H9 (cell line): ENCODE results near the gene RMC1. TPM values are rescaled to one million over a fixed set of nuclear protein-coding genes. Genes with fewer than 3 reads are reported as not detected.

Experiments used
- DNase-seq: peaks from one replicate; pipeline ENCODE4 v3.0.0-alpha.2; 2017
- H2AFZ ChIP-seq: one replicate; pipeline ENCODE4 v1.6.1; 2013; ENCODE audit warnings: mild to moderate bottlenecking, low read length, control low read depth, moderate library complexity
- H2AK5ac ChIP-seq: 2 replicates; pipeline ENCODE4 v1.6.1; 2013; ENCODE audit warnings: low read length, control low read depth, mixed read lengths; ENCODE audit not compliant: insufficient read length
- H2BK120ac ChIP-seq: one replicate; pipeline ENCODE4 v1.6.1; 2013; ENCODE audit warnings: low read depth, mild to moderate bottlenecking, low read length, control low read depth, inconsistent platforms; ENCODE audit not compliant: poor library complexity, severe bottlenecking
- H2BK12ac ChIP-seq: 2 replicates; pipeline ENCODE4 v1.6.1; 2013; ENCODE audit warnings: low read length, control low read depth, mixed read lengths, low read depth; ENCODE audit not compliant: insufficient read length
- H2BK15ac ChIP-seq: 2 replicates; pipeline ENCODE4 v1.6.1; 2013; ENCODE audit warnings: low read depth, low read length, control low read depth
- H2BK20ac ChIP-seq: one replicate; pipeline ENCODE4 v1.6.1; 2013; ENCODE audit warnings: low read depth, mild to moderate bottlenecking, low read length, control low read depth, inconsistent platforms; ENCODE audit not compliant: poor library complexity, severe bottlenecking
- H2BK5ac ChIP-seq: 2 replicates; pipeline ENCODE4 v1.6.1; 2013; ENCODE audit warnings: low read length, control low read depth, mixed read lengths; ENCODE audit not compliant: insufficient read length
- H3K14ac ChIP-seq: 2 replicates; pipeline ENCODE4 v1.6.1; 2013; ENCODE audit warnings: low read length, control low read depth; ENCODE audit not compliant: insufficient read depth
- H3K18ac ChIP-seq: 2 replicates; pipeline ENCODE4 v1.6.1; 2013; ENCODE audit warnings: low read depth, mild to moderate bottlenecking, mixed read lengths, low read length, control low read depth; ENCODE audit not compliant: insufficient read length
- H3K23ac ChIP-seq: 2 replicates; pipeline ENCODE4 v1.6.1; 2013; ENCODE audit warnings: low read length, control low read depth, mixed read lengths, low read depth; ENCODE audit not compliant: insufficient read length
- H3K23me2 ChIP-seq: 2 replicates; pipeline ENCODE4 v1.6.1; 2013; ENCODE audit warnings: low read depth, mild to moderate bottlenecking, mixed read lengths, low read length, control low read depth; ENCODE audit not compliant: insufficient read length, poor library complexity, severe bottlenecking
- H3K27ac ChIP-seq: 2 replicates; pipeline ENCODE4 v1.5.1; 2013; ENCODE audit warnings: low read length, control low read depth, mixed read lengths, low read depth; ENCODE audit not compliant: insufficient read length
- H3K27me3 ChIP-seq: 2 replicates; pipeline ENCODE4 v1.6.1; 2013; ENCODE audit warnings: low read length, control low read depth, inconsistent platforms; ENCODE audit not compliant: insufficient read depth
- H3K4ac ChIP-seq: 2 replicates; pipeline ENCODE4 v1.6.1; 2013; ENCODE audit warnings: low read depth, mild to moderate bottlenecking, control low read depth, inconsistent platforms, low read length, moderate library complexity
- H3K4me1 ChIP-seq: 2 replicates; pipeline ENCODE4 v1.6.1; 2013; ENCODE audit warnings: low read length, control low read depth, inconsistent platforms; ENCODE audit not compliant: insufficient read depth
- H3K4me2 ChIP-seq: 2 replicates; pipeline ENCODE4 v1.6.1; 2013; ENCODE audit warnings: low read length, control low read depth, mixed read lengths; ENCODE audit not compliant: insufficient read length, insufficient read depth
- H3K56ac ChIP-seq: 2 replicates; pipeline ENCODE4 v1.6.1; 2013; ENCODE audit warnings: low read depth, mild to moderate bottlenecking, mixed read lengths, low read length, control low read depth; ENCODE audit not compliant: insufficient read length
- H3K79me1 ChIP-seq: 2 replicates; pipeline ENCODE4 v1.6.1; 2013; ENCODE audit warnings: low read depth, mild to moderate bottlenecking, moderate library complexity, low read length, control low read depth, inconsistent platforms; ENCODE audit not compliant: insufficient read depth, poor library complexity, severe bottlenecking
- H3K79me2 ChIP-seq: 2 replicates; pipeline ENCODE4 v1.6.1; 2013; ENCODE audit warnings: low read length, control low read depth, inconsistent platforms; ENCODE audit not compliant: insufficient read depth
- H3K9ac ChIP-seq: 2 replicates; pipeline ENCODE4 v1.6.1; 2013; ENCODE audit warnings: low read length, control low read depth, mixed read lengths; ENCODE audit not compliant: insufficient read length; ENCODE audit errors: extremely low read depth
- H3K9me3 ChIP-seq: one replicate; pipeline ENCODE4 v1.6.1; 2013; ENCODE audit warnings: low read depth, low read length, inconsistent platforms; ENCODE audit not compliant: control insufficient read depth
- H3T11ph ChIP-seq: one replicate; pipeline ENCODE4 v1.6.1; 2013; ENCODE audit warnings: mild to moderate bottlenecking, low read length, control low read depth, inconsistent platforms
- H4K20me1 ChIP-seq: one replicate; pipeline ENCODE4 v1.6.1; 2013; ENCODE audit not compliant: control insufficient read depth, insufficient read length, insufficient read depth
- H4K5ac ChIP-seq: 2 replicates; pipeline ENCODE4 v1.6.1; 2013; ENCODE audit warnings: low read depth, mild to moderate bottlenecking, mixed read lengths, low read length, control low read depth; ENCODE audit not compliant: insufficient read length
- H4K8ac ChIP-seq: replicated peaks from 2 replicates; pipeline ENCODE4 v1.6.1; 2013; ENCODE audit warnings: low read length, control low read depth, mixed read lengths, low read depth; ENCODE audit not compliant: insufficient read length
- H4K91ac ChIP-seq: 2 replicates; pipeline ENCODE4 v1.6.1; 2013; ENCODE audit warnings: low read depth, mild to moderate bottlenecking, moderate library complexity, mixed read lengths, low read length, control low read depth; ENCODE audit not compliant: insufficient read length
- H3K27ac Mint-ChIP-seq, 3 experiments: 2 replicates in 2 of 3; 3 replicates in 1 of 3; pipeline ENCODE4 v1.8.0; 2020 to 2021; ENCODE audit warnings: mixed read lengths in 3 of 3, mild to moderate bottlenecking in 1 of 3, moderate library complexity in 1 of 3
- H3K27me3 Mint-ChIP-seq: 2 replicates; pipeline ENCODE4 v1.8.0; 2021; ENCODE audit warnings: low read depth, mild to moderate bottlenecking, moderate library complexity, mixed read lengths
- H3K36me3 Mint-ChIP-seq, 3 experiments: 2 replicates in 2 of 3; 3 replicates in 1 of 3; pipeline ENCODE4 v1.8.0; 2020 to 2021; ENCODE audit warnings: low read depth in 3 of 3, mixed read lengths in 3 of 3; ENCODE audit not compliant: insufficient read depth in 1 of 3
- H3K4me1 Mint-ChIP-seq, 2 experiments: 2 replicates each; pipeline ENCODE4 v1.8.0; 2020; ENCODE audit warnings: mixed read lengths in 2 of 2
- H3K4me3 Mint-ChIP-seq, 2 experiments: 2 replicates in 1 of 2; 3 replicates in 1 of 2; pipeline ENCODE4 v1.8.0; 2020 to 2021; ENCODE audit warnings: mild to moderate bottlenecking in 2 of 2, mixed read lengths in 2 of 2, moderate library complexity in 1 of 2
- H3K9me3 Mint-ChIP-seq, 2 experiments: 2 replicates in 1 of 2; 3 replicates in 1 of 2; pipeline ENCODE4 v1.8.0; 2020; ENCODE audit warnings: mild to moderate bottlenecking in 2 of 2, mixed read lengths in 2 of 2, moderate library complexity in 1 of 2
- CTCF ChIP-seq: fragments of 200-600 bp; sonication (generic); conservative IDR thresholded peaks from 3 replicates; pipeline ENCODE4 v1.8.0; 2021; ENCODE audit warnings: antibody characterized with exemption, mild to moderate bottlenecking
- WGBS: extraction: QIAGEN DNeasy Blood & Tissue Kit; methylation state at CpG from one replicate; pipeline ENCODE4 v1.1.7; 2013; ENCODE audit warnings: missing lambda C conversion rate, low lambda C conversion rate, mixed read lengths; ENCODE audit not compliant: insufficient read length; ENCODE audit errors: extremely low coverage; 5-methylcytosine and 5-hydroxymethylcytosine counted together
- total RNA-seq: library from RNA; stranded (reverse); gene quantifications from 2 replicates; pipeline ENCODE4 v1.2.1, GENCODE V29; 2021

RMC1 gene
- total RNA-seq, 1 experiment from 2014 or later = 21.3 TPM

- no peak overlapping the region for H2BK5ac ChIP-seq
- H2BK12ac ChIP-seq = no peak overlapping the region
- H3K4me2 ChIP-seq = no peak overlapping the region
- H2BK120ac ChIP-seq = no peak overlapping the region
- no peaks in the 10 kb centered on the region for H4K20me1 ChIP-seq
- H3K4me1 ChIP-seq = no peaks in the 10 kb centered on the region
- H3K9ac ChIP-seq = no peak overlapping the region
- no peak overlapping the region for H3K14ac ChIP-seq
- H4K91ac ChIP-seq = no peak overlapping the region
- no peaks in the 10 kb centered on the region for H3K9me3 ChIP-seq
- H2AK5ac ChIP-seq = no peak overlapping the region
- no CpG with 5 or more reads among the region's 9 CpGs for WGBS
- H4K8ac ChIP-seq = no peak overlapping the region
- no peaks in the 10 kb centered on the region for H3K4me1 Mint-ChIP-seq
- no peak overlapping the region for H2BK15ac ChIP-seq
- no peak overlapping the region for H2BK20ac ChIP-seq
- no peaks in the 10 kb centered on the region for H3K27me3 Mint-ChIP-seq
- H3T11ph ChIP-seq = no peak overlapping the region
- no peaks in the 10 kb centered on the region for H3K79me1 ChIP-seq
- no peaks in the 10 kb centered on the region for H3K9me3 Mint-ChIP-seq
- H3K27ac Mint-ChIP-seq = no peak overlapping the region
- H3K23ac ChIP-seq = no peak overlapping the region
- TF ChIP-seq CTCF = no peak
- no peak overlapping the region for H3K18ac ChIP-seq
- H3K23me2 ChIP-seq = no peaks in the 10 kb centered on the region
- H3K79me2 ChIP-seq = no peaks in the 10 kb centered on the region
- H3K4ac ChIP-seq = no peak overlapping the region
- H3K27me3 ChIP-seq = no peaks in the 10 kb centered on the region
- no peak overlapping the region for H3K56ac ChIP-seq
- H3K4me3 Mint-ChIP-seq = no peak overlapping the region
- no peak overlapping the region for H2AFZ ChIP-seq
- no peak for DNase-seq
- no peak overlapping the region for H4K5ac ChIP-seq
- peaks cover 28 to 90% (median 79%) of the 10 kb centered on the region in 3 experiments; a peak in 6 of 7 replicates for H3K36me3 Mint-ChIP-seq
- H3K27ac ChIP-seq = no peak overlapping the region
Observed at GRCh38 chr18:23539911-23540525, 36.7 kb downstream of the RMC1 start.
